OCI-LY7 (cell line): ENCODE measurements around the gene MAZ. TPM values are rescaled to one million over a fixed set of nuclear protein-coding genes. Genes with fewer than 3 reads are reported as not detected.

Experiments used
- BruUV-seq: library from RNA; stranded (reverse); fragments of 400-500 nt; replicated peaks from 2 replicates; lab custom pipeline; 2021; lab: Mats Ljungman, UMichigan
- CTCF ChIA-PET: fragments of 300-600 bp; sonication (Branson Sonifier 250); formaldehyde crosslinking; loops from one replicate; lab custom pipeline; 2022; ENCODE audit warnings: antibody characterized with exemption; ENCODE audit not compliant: unreplicated experiment; lab: Charles Lee
- POLR2A ChIA-PET: fragments of 300-600 bp; sonication (Branson Sonifier 250); formaldehyde crosslinking; loops from one replicate; lab custom pipeline; 2022; ENCODE audit warnings: antibody characterized with exemption; lab: Charles Lee
- DNase-seq: peaks from one replicate; pipeline ENCODE4 v3.0.0-alpha.2; 2015; ENCODE audit warnings: low spot score
- H2AFZ ChIP-seq: fragments of 200-600 bp; sonication (generic), shearing (Covaris generic); 2 replicates; pipeline ENCODE4 v1.6.1; 2014; ENCODE audit warnings: mild to moderate bottlenecking, antibody characterized with exemption, low read length, moderate library complexity
- H3K27ac ChIP-seq: fragments of 200-600 bp; sonication (generic); 2 replicates; pipeline ENCODE4 v1.5.1; 2014; ENCODE audit warnings: mixed run types, low read depth, mild to moderate bottlenecking, moderate library complexity, low read length, inconsistent platforms; ENCODE audit not compliant: poor library complexity, severe bottlenecking
- H3K36me3 ChIP-seq: fragments of 200-600 bp; sonication (generic); 2 replicates; pipeline ENCODE4 v1.6.1; 2014; ENCODE audit warnings: mild to moderate bottlenecking, antibody characterized with exemption, low read length, moderate library complexity, mixed read lengths; ENCODE audit not compliant: insufficient read depth
- H3K4me1 ChIP-seq: fragments of 200-600 bp; sonication (generic); 2 replicates; pipeline ENCODE4 v1.5.1; 2014; ENCODE audit warnings: mild to moderate bottlenecking, low read length; ENCODE audit not compliant: insufficient read depth, poor library complexity, severe bottlenecking
- H3K4me2 ChIP-seq: fragments of 200-600 bp; sonication (generic); 2 replicates; pipeline ENCODE4 v1.6.1; 2014; ENCODE audit warnings: mild to moderate bottlenecking, low read length
- H3K4me3 ChIP-seq: fragments of 200-600 bp; sonication (generic); 2 replicates; pipeline ENCODE4 v1.5.1; 2014; ENCODE audit warnings: mild to moderate bottlenecking, low read depth, low read length; ENCODE audit not compliant: poor library complexity, severe bottlenecking
- H3K79me2 ChIP-seq: fragments of 200-600 bp; sonication (generic); 2 replicates; pipeline ENCODE4 v1.6.1; 2016; ENCODE audit warnings: low read depth, mild to moderate bottlenecking, low read length, moderate library complexity, mixed read lengths; ENCODE audit not compliant: insufficient read depth
- H3K9me2 ChIP-seq: fragments of 200-600 bp; sonication (generic); 2 replicates; pipeline ENCODE4 v1.6.1; 2016; ENCODE audit warnings: mild to moderate bottlenecking, low read length, mixed read lengths; ENCODE audit not compliant: insufficient read depth
- H3K9me3 ChIP-seq: fragments of 200-600 bp; sonication (generic); 2 replicates; pipeline ENCODE4 v1.6.1; 2014; ENCODE audit warnings: mild to moderate bottlenecking, mixed run types, low read length, mixed read lengths
- H4K20me1 ChIP-seq: fragments of 200-600 bp; sonication (generic); 2 replicates; pipeline ENCODE4 v1.6.1; 2014; ENCODE audit warnings: mild to moderate bottlenecking, antibody characterized with exemption, low read length, moderate library complexity, mixed read lengths; ENCODE audit not compliant: insufficient read depth
- EZH2phosphoT487 ChIP-seq: fragments of 200-600 bp; sonication (generic); IDR thresholded peaks from 2 replicates; pipeline ENCODE4 v1.6.1; 2018; ENCODE audit warnings: low read depth, borderline replicate concordance, mild to moderate bottlenecking, mixed run types, antibody characterized with exemption, low read length, moderate library complexity, mixed read lengths
- intact Hi-C: fragments of 100-400 bp; cut with micrococcal nuclease; formaldehyde crosslinking; loops from one replicate; pipeline ENCODE4 v1.10.0; 2022; ENCODE audit not compliant: unreplicated experiment
- total RNA-seq, 2 experiments: library from RNA; depleted of rRNA in 1 of 2; stranded (reverse); fragments of >200 nt in 1 of 2; shearing (Covaris generic) in 1 of 2; gene quantifications; 2 replicates each; pipeline ENCODE4 v1.2.3, GENCODE V29; 2014 to 2022
- TF ChIP-seq, protein P1 (sequence below): fragments of 200-600 bp; sonication (generic); conservative IDR thresholded peaks from 2 replicates; pipeline ENCODE4 v1.5.1; 2014; ENCODE audit warnings: mild to moderate bottlenecking, antibody characterized with exemption, low read length, moderate library complexity, mixed read lengths

Gene MAZ
- total RNA-seq, 2 experiments from 2014 or later = 471 to 484 TPM

DNA sequence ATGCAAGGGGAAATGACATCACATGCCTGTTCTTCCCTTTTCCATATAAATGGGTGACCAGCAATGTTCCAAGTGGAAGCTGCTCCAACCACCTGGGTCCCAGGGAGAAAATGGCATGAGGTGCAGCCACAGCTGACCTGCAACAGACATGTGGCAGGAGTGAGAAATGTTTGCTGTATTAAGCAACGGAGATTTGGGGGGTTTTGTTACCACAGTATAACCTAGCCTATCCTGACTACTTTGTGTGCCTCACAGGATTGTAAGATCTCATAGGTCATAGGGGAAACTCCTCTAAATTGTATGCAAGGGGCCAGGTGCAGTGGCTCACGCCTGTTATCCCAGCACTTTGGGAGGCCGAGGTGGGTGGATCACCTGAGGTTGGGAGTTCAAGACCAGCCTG lies 44.7 kb downstream of the MAZ start:
- Histone ChIP-seq H4K20me1 (no peaks in the 10 kb centered on the region), H3K27ac (no peak overlapping the region), H3K9me2 (no peaks in the 10 kb centered on the region), H2AFZ (no peak overlapping the region), H3K4me1 (no peaks in the 10 kb centered on the region), H3K4me3 (no peak overlapping the region), H3K36me3 (no peaks in the 10 kb centered on the region), H3K9me3 (no peaks in the 10 kb centered on the region), H3K79me2 (no peaks in the 10 kb centered on the region), H3K4me2 (no peak overlapping the region)
- POLR2A ChIA-PET = interaction anchor here (0.5 to 0.7 kb wide), 4 partner anchors 72 to 137 kb away, joined by 3 to 6 read pairs (median 4); no protein-coding TSS in a partner anchor
- TF ChIP-seq, protein P1, sequence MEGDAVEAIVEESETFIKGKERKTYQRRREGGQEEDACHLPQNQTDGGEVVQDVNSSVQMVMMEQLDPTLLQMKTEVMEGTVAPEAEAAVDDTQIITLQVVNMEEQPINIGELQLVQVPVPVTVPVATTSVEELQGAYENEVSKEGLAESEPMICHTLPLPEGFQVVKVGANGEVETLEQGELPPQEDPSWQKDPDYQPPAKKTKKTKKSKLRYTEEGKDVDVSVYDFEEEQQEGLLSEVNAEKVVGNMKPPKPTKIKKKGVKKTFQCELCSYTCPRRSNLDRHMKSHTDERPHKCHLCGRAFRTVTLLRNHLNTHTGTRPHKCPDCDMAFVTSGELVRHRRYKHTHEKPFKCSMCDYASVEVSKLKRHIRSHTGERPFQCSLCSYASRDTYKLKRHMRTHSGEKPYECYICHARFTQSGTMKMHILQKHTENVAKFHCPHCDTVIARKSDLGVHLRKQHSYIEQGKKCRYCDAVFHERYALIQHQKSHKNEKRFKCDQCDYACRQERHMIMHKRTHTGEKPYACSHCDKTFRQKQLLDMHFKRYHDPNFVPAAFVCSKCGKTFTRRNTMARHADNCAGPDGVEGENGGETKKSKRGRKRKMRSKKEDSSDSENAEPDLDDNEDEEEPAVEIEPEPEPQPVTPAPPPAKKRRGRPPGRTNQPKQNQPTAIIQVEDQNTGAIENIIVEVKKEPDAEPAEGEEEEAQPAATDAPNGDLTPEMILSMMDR = no peak
- TF ChIP-seq EZH2phosphoT487 = no peak
- BruUV-seq = no TSS peak
- CTCF ChIA-PET = no interaction called here
- intact Hi-C loops = no loop called here
- no peak for DNase-seq

DNA sequence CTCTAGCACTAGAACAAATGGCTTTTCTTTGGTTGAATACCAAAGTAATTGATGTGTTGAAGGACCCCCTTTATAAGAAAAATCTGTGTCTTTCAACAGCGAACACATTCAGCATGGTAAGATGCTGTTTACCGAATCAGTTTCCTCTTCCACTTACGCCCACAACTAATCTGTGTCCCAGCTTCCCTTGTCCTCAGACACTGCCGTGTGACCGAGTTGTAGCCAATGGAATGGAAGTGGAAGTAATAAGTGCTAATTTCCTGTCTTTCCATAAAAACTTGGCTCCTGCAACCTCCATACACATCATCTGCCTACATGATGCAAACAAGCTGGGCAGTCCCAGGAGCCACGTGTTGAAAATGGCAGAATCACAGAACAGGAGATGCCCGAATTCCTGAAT lies 46.3 kb downstream of the MAZ start:
- no peaks in the 10 kb centered on the region for H3K79me2 ChIP-seq
- H4K20me1 ChIP-seq = no peaks in the 10 kb centered on the region
- TF ChIP-seq, protein P1 = no peak
- no peak for TF ChIP-seq EZH2phosphoT487
- intact Hi-C loops = no loop called here
- no peak overlapping the region for H3K4me3 ChIP-seq
- no peak overlapping the region for H3K27ac ChIP-seq
- H3K9me2 ChIP-seq = no peaks in the 10 kb centered on the region
- POLR2A ChIA-PET = no interaction called here
- H3K9me3 ChIP-seq = no peaks in the 10 kb centered on the region
- CTCF ChIA-PET = no interaction called here
- DNase-seq = no peak
- H3K4me2 ChIP-seq = no peak overlapping the region
- BruUV-seq = no TSS peak
- H3K4me1 ChIP-seq = no peaks in the 10 kb centered on the region
- H3K36me3 ChIP-seq = no peaks in the 10 kb centered on the region
- H2AFZ ChIP-seq = no peak overlapping the region

DNA sequence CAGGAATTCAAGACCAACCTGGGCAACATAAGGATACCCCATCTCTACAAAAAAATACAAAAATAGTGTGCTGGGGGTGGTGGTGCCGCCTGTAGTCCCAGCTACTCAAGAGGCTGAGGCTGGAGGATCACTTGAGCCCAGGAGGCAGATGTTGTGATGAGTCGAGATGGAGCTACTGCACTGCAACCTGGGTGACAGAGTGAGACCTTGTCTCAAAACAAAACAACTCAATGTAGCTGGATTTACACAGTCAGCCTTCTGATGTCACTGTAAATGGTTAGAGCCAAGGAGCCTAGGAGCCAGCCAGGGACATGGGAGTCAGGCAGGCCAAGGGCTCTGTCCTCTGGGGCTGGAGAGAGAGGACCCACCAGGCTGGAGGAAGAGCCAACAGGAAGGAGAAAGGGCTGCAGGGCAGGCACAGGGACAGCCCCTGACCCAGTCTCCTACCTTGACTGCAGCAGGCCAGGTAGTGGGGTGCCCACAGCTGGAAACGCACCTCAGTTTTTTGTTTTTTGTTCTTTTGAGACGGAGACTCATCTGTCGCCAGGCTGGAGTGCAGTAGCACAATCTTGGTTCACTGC lies 48.3 kb downstream of the MAZ start:
- Histone ChIP-seq H3K9me3 (no peaks in the 10 kb centered on the region), H3K79me2 (no peaks in the 10 kb centered on the region), H4K20me1 (no peaks in the 10 kb centered on the region), H3K36me3 (0 out of 2 replicates have a peak, but pooled peaks cover 14% of the 10 kb centered on the region), H3K4me2 (no peak overlapping the region), H3K9me2 (no peaks in the 10 kb centered on the region), H3K4me3 (no peak overlapping the region), H2AFZ (no peak overlapping the region), H3K4me1 (no peaks in the 10 kb centered on the region), H3K27ac (no peak overlapping the region)
- no peak for TF ChIP-seq EZH2phosphoT487
- TF ChIP-seq, protein P1 = no peak
- POLR2A ChIA-PET = no interaction called here
- intact Hi-C loops = no loop called here
- DNase-seq = no peak
- CTCF ChIA-PET = no interaction called here
- no TSS peak for BruUV-seq
